Testis (tissue), 2 donors: ENCODE measurements around the gene TJP1.
"Not testable (repeated sequence)": the region's sequence is repeated elsewhere in the genome, so short reads cannot be mapped to it uniquely, and the experiment has no call there.

Source experiments
- POLR2A ChIP-seq: fragments of 450-650 bp; IDR thresholded peaks from one replicate; pipeline ENCODE4 v1.6.1; 2017; ENCODE audit warnings: antibody characterized with exemption, mild to moderate bottlenecking, moderate library complexity
- TF ChIP-seq, protein P1 (sequence below), 3 experiments: fragments of 450-650 bp in 2 of 3; fragments of 200-600 bp in 1 of 3; sonication (generic) in 1 of 3; IDR thresholded peaks; one replicate each; pipeline ENCODE4 v1.5.1; 2016 to 2019; ENCODE audit warnings: antibody characterized with exemption in 3 of 3, mild to moderate bottlenecking in 2 of 3, moderate library complexity in 1 of 3

- TF ChIP-seq, protein P1, sequence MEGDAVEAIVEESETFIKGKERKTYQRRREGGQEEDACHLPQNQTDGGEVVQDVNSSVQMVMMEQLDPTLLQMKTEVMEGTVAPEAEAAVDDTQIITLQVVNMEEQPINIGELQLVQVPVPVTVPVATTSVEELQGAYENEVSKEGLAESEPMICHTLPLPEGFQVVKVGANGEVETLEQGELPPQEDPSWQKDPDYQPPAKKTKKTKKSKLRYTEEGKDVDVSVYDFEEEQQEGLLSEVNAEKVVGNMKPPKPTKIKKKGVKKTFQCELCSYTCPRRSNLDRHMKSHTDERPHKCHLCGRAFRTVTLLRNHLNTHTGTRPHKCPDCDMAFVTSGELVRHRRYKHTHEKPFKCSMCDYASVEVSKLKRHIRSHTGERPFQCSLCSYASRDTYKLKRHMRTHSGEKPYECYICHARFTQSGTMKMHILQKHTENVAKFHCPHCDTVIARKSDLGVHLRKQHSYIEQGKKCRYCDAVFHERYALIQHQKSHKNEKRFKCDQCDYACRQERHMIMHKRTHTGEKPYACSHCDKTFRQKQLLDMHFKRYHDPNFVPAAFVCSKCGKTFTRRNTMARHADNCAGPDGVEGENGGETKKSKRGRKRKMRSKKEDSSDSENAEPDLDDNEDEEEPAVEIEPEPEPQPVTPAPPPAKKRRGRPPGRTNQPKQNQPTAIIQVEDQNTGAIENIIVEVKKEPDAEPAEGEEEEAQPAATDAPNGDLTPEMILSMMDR (IDR thresholded peaks at IDR 0.05), result not testable (repeated sequence)
- TF ChIP-seq POLR2A, result not testable (repeated sequence)
Observed at GRCh38 chr15:29754009-29754408, 68.3 kb downstream of the TJP1 start.
